GM12865 (cell line): ENCODE results near the gene TARS1.

ENCODE experiments used
- DNase-seq: peaks from one replicate; pipeline ENCODE4 v3.0.0; 2010; ENCODE audit warnings: low read depth
- H3K4me3 ChIP-seq: 2 replicates; pipeline ENCODE4 v1.5.1; 2011; ENCODE audit warnings: mild to moderate bottlenecking, low read depth, low read length, control low read depth
- CTCF ChIP-seq: IDR thresholded peaks from 2 replicates; pipeline ENCODE4 v1.5.1; 2011; ENCODE audit warnings: low read length, control low read depth, low read depth, inconsistent platforms; ENCODE audit not compliant: insufficient read depth; ENCODE audit errors: missing control alignments

Gene TARS1

DNA sequence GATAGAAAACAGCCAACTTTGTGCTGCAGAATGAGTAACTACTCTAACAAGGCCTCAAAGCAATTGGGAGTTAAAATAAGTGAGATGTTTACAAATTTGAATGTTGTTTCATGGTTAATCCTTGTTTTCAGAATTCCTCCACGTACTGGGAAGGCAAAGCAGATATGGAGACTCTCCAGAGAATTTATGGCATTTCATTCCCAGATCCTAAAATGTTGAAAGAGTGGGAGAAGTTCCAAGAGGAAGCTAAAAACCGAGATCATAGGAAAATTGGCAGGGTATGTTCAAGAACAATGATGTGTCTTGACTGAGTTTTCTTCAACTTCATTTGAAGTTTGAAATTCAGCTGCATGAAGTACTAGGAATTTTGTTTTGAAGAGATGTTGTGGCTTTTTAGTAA, 16.4 kb downstream of the TARS1 start:
- no peak for TF ChIP-seq CTCF
- H3K4me3 ChIP-seq = no peak overlapping the region
- no peak for DNase-seq

DNA sequence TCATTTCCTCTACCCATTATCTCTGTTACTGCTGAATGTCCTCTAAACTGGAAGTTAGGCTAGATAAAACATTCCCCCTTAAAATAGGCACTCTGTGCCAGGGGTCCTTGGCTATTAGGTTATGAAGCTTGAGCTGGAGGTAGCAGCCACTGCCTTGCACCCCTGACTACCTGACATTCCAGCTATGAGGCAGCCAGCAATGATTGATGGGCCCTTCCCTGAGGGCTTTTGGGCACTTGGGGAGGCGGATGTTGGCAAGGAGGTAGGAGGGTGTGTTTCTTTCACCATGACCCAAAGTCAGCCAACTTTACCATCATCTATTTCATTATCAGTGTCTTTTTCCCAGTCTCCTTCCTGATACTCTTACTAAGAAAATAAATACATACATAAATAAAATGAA, 17.1 kb downstream of the TARS1 start:
- TF ChIP-seq CTCF = no peak
- no peak overlapping the region for H3K4me3 ChIP-seq
- DNase-seq = no peak

DNA sequence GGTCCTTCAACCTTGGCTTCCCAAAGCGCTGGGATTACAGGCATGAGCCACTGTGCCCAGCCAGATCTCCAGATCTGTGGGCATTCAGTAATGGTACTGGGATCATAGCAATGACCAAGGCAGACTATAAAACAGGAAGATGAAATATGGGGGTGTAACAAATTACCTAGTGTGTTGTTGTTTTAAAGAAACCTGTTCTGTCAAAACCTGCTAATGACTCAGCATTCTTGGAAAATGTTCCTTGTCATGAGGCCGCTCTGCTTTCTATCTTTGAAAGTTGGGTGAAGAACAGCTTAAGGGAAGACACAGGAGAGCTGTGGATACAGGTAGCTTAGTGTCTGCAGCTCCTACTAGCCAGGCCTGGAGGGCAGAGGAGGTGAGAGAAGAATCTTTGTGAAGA, 19.4 kb downstream of the TARS1 start:
- no peak overlapping the region for H3K4me3 ChIP-seq
- TF ChIP-seq CTCF = no peak

DNA sequence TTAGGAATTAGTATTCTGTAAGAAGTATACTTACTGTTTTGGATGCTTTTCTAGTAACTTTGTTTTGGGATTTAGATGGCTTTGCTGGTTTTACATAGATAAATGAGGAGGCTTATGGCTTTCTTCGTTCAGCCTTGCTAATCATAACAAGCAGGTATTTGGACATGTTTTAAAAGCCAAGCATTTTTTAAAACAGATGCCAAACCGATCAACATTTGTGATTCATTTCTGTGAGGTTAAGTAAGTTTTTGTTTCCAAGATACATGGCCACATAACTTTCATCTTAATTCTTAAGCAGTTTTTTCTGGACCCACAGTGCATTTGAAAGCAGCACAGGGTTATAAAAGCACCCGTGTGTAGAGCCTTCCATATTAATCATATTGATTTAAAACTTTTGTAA, 21.7 kb downstream of the TARS1 start:
- no peak for TF ChIP-seq CTCF
- no peak for DNase-seq
- H3K4me3 ChIP-seq = no peak overlapping the region

More for the DNA sequence above, 19.4 kb downstream of the TARS1 start:
- no peak for DNase-seq

- no peak for DNase-seq
- TF ChIP-seq CTCF = no peak
- H3K4me3 ChIP-seq = no peak overlapping the region
These were observed 24.4 kb downstream of the TARS1 start for GRCh38 chr5:33465120-33465519.

DNA sequence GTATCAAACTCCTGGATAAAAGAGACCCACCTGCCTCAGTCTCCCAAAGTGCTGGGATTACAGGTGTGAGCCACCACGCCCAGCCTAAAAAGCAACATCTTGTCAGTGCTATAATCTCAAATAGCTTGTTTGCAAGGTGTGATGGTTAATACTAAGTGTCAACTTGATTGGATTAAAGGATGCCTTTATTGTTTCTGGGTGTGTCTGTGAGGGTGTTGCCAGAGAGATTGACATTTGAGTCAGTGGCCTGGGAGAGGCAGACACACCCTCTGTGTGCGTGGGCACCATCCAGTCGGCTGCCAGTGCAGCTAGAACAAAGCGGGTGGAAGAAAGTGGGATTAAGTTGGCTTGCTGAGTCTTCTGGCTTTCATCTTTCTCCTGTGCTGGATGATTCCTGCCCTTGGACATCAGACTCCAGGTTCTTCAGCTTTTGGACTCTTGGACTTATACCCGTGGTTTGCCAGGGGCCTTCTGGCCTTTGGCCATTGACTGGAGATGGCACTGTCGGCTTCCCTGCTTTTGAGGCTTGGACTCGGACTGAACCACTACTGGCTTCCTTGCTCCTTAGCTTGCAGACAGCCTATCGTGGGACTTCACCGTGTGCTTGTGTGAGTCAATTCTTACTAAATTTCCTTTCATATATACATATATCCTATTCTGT, 28.1 kb downstream of the TARS1 start:
- no peak for DNase-seq
- no peak for TF ChIP-seq CTCF
- no peak overlapping the region for H3K4me3 ChIP-seq

DNA sequence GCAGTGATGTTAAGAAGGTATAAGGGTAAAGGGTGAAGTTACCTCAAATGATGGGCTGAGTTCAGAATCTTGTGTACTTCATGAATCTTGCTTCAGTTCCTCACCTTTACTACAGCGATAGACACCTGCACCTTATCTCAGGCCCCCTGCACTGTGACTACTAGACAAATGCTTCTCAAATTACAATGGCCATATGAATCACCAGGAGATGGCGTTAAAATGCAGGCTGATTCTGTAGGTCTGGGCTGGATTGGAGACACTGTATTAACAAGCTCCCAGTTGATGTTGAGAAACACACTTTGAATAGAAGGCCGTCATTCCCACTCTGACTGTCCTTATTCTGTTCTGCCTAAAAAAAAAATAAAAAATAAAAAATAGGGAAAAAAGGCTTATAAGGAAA, 29.8 kb downstream of the TARS1 start:
- H3K4me3 ChIP-seq = no peak overlapping the region
- no peak for DNase-seq
- TF ChIP-seq CTCF = no peak
